ENCODE results near the gene CNTFR.
A peak's percentile ranks its signal among the peaks of the same experiment; 100 is the strongest.
"Not testable (repeated sequence)": the region's sequence is repeated elsewhere in the genome, so short reads cannot be mapped to it uniquely, and the experiment has no call there.

The CNTFR gene, protein sequence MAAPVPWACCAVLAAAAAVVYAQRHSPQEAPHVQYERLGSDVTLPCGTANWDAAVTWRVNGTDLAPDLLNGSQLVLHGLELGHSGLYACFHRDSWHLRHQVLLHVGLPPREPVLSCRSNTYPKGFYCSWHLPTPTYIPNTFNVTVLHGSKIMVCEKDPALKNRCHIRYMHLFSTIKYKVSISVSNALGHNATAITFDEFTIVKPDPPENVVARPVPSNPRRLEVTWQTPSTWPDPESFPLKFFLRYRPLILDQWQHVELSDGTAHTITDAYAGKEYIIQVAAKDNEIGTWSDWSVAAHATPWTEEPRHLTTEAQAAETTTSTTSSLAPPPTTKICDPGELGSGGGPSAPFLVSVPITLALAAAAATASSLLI

DNA sequence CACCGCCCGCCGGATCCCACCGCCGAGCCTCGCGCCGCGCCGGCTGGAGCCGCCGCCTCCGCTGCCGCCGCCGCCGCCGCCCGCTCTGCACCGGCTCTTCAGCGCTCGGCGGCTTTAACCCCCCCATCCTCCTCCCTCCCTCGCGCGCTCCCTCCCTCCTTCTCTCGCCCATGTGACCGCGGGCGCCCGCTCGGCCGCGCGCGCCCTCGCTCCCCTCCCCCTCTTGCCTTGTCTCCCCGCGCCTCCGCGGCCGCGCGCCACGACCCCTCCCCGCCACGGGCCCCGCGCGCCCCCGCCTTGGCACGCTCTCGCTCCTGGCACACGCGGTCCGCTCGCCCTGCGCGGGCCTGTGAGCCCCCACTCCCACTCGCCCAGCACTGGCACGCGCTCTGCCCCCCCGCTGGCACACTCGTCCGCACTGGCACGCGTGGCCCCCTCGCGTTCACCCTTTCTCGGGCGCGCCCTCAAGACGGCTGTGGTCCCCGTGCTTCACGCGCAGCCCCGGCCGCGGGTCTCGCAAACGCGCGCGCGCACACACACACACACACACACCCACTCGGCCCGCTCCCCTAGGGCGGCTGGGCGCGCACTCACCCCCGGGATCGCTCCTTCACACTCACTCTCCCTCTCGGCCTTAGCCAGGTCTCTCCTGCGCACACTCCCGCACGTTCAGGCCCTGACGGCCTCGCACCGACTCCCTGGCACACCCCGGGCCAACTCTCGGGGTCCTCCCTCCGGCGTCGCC, at the start of gene CNTFR:
CNTFR (minus strand) TSS at position 89 of the 745 bp plus-strand sequence. CDS start 20,743 bp downstream, outside the sequence.
- TF ChIP-seq, protein P1, sequence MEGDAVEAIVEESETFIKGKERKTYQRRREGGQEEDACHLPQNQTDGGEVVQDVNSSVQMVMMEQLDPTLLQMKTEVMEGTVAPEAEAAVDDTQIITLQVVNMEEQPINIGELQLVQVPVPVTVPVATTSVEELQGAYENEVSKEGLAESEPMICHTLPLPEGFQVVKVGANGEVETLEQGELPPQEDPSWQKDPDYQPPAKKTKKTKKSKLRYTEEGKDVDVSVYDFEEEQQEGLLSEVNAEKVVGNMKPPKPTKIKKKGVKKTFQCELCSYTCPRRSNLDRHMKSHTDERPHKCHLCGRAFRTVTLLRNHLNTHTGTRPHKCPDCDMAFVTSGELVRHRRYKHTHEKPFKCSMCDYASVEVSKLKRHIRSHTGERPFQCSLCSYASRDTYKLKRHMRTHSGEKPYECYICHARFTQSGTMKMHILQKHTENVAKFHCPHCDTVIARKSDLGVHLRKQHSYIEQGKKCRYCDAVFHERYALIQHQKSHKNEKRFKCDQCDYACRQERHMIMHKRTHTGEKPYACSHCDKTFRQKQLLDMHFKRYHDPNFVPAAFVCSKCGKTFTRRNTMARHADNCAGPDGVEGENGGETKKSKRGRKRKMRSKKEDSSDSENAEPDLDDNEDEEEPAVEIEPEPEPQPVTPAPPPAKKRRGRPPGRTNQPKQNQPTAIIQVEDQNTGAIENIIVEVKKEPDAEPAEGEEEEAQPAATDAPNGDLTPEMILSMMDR (conservative IDR thresholded peaks at IDR 0.05; ENCODE audit: low read depth, low read length) = no peak
- H3K4me3 ChIP-seq (ENCODE audit: low read length) = peak within 1 kb of the TSS; percentile 12
- DNase-seq (ENCODE audit: low read depth) = no peak

DNA sequence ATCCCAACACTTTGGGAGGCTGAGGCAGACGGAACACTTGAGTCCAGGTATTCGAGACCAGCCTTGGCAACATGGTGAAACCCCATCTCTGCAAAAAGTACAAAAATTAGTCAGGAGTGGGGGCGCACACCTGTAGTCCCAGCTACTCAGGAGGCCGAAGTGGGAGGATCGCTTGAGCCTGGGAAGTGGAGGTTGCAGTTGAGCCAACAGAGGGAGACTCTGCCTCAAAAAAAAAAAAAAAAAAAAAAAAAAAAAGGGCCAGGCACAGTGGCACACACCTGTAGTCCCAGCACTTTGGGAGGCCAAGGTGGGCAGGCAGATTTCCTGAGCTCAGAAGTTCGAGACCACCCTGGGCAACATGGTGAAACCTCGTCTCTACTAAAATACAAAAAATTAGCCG, 49.8 kb upstream of the CNTFR start:
- H3K4me3 ChIP-seq (ENCODE audit: low read length); DNase-seq (ENCODE audit: low read depth): not testable (repeated sequence)

DNA sequence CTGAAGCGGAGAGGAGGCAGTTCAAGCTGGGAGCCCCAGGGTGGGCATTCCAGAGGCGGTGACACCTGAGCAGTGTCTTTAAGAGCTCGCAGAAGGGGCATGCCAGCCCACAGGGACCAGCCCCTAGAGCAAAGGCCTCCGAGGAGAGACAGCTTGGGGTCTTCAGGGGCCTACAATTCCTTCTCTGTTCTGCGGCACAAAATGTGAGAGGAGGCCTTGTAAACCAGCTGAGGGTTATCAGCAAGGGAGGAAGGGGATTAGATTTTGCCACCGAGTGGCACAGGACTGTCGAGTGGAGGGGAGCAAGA, 48.6 kb upstream of the CNTFR start:
- no peak for DNase-seq (ENCODE audit: low read depth)
- TF ChIP-seq, protein P1 (conservative IDR thresholded peaks at IDR 0.05; ENCODE audit: low read depth, low read length) = no peak
- H3K4me3 ChIP-seq (ENCODE audit: low read length) = peak overlapping the region; percentile 59

DNA sequence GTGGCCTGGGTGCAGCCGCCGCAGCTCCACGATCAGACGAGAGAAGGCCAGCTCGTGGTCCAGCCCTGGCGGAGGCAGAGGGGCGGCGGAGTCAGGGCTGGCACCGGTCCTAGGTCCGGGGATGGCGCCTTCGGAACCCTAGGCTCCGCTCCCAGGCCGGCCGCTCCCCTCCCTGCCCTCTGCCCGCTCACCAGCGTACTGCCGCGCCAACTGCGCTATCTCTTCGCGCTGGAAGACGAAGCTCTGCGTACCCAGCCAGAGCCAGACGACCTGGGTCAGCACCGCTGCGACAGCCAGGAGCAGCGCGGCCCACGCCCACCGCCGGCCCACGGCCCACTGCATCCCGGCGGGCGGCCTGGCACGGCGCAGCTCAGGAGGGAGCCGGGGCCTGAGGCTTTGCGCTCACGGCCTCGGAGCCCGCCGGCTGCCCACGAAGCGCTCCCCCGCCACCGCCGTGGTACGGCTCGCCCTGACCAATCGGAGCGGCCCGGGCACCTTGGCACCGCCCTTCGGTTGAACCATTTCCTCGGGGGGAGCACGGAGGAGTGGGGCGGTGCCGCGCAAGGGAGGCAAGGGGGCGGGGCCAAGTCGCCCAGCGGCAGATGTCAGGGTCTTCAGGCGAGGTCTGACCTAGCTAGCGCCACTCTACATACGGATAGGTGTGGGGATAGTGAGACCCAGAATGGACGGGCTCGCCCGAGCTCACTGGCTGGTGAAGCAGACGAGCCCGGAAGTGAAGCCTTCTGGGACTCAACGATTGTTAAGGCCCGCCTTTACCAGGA, 48.0 kb upstream of the CNTFR start, which contains the start of gene SIGMAR1:
SIGMAR1 (minus strand) TSS at position 432 of the 782 bp plus-strand sequence; CDS start at position 342, 90 bp downstream.
- TF ChIP-seq, protein P1 (conservative IDR thresholded peaks at IDR 0.05; ENCODE audit: low read depth, low read length) = no peak
- H3K4me3 ChIP-seq (ENCODE audit: low read length) = peak within 1 kb of the TSS; percentile 59
- peak; percentile 57 for DNase-seq (ENCODE audit: low read depth)

DNA sequence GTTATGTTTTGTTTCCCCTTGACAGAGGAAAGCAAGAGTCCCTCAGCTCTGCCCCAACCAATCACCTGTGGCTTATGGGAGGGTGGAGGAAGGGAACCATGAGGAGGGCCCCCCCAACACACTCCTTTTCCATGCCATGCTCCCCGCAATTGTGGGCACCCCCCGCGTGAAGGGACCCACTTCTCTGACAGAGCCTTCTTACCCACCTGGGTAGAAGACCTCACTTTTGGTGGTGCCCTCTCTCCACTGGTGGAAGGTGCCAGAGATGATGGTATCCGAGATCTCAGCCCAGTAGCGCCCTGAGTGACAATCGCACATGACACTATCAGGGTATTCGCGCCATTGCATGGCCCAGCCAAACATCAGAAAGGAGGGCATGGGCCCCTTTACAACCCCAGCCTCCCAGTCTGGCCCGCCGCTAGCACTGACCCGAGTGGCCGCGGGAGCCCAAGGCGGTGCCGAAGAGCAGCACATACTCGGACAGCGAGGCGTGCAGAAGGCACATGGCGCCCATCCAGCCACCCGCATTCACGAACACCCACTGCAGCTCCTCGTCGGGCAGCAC, 47.3 kb upstream of the CNTFR start:
- no peak for DNase-seq (ENCODE audit: low read depth)

DNA sequence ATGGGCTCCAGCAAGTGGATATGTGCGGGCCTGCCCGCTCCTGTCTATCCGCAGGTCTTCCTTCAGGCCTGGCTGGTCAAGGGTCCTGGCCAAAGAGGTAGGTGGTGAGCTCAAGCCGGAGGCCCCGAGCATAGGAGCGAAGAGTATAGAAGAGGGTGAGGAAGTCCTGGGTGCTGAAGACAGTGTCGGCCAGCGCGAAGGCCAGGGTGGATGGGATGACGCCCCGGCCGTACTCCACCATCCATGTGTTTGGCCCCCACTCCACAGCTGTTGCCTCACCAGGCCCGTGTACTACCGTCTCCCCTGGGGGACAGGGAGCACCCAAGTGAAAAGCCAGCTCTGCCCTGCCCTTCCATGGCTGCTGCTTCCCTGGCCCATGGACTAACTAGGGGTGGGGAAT, 46.0 kb upstream of the CNTFR start:
- DNase-seq (ENCODE audit: low read depth) = no peak
- H3K4me3 ChIP-seq (ENCODE audit: low read length) = no peak overlapping the region
- TF ChIP-seq, protein P1 (conservative IDR thresholded peaks at IDR 0.05; ENCODE audit: low read depth, low read length) = no peak

More for the DNA sequence above, 47.3 kb upstream of the CNTFR start:
- peak overlapping the region; percentile 48 for H3K4me3 ChIP-seq (ENCODE audit: low read length)
- TF ChIP-seq, protein P1 (conservative IDR thresholded peaks at IDR 0.05; ENCODE audit: low read depth, low read length) = no peak

Data from retinal pigment epithelial cell (primary cell).